Astrocyte of the cerebellum (primary cell): ENCODE measurements around the gene TAGLN3.

Experiments used
- DNase-seq: peaks from one replicate; pipeline ENCODE4 v3.0.0-alpha.2; 2011; ENCODE audit warnings: low read depth
- H3K4me3 ChIP-seq: 2 replicates; pipeline ENCODE4 v1.5.1; 2011; ENCODE audit warnings: mild to moderate bottlenecking, low read depth, low read length, moderate library complexity
- in situ Hi-C: cut with HindIII; loops from 2 replicates; pipeline ENCODE4 v1.10.0; 2017; ENCODE audit warnings: low sequenced_read_pairs
- TF ChIP-seq, protein P1 (sequence below): IDR thresholded peaks from 2 replicates; pipeline ENCODE4 v1.5.1; 2012; ENCODE audit warnings: low read length, low read depth, moderate library complexity, mild to moderate bottlenecking; ENCODE audit errors: missing control alignments

TAGLN3 gene

DNA sequence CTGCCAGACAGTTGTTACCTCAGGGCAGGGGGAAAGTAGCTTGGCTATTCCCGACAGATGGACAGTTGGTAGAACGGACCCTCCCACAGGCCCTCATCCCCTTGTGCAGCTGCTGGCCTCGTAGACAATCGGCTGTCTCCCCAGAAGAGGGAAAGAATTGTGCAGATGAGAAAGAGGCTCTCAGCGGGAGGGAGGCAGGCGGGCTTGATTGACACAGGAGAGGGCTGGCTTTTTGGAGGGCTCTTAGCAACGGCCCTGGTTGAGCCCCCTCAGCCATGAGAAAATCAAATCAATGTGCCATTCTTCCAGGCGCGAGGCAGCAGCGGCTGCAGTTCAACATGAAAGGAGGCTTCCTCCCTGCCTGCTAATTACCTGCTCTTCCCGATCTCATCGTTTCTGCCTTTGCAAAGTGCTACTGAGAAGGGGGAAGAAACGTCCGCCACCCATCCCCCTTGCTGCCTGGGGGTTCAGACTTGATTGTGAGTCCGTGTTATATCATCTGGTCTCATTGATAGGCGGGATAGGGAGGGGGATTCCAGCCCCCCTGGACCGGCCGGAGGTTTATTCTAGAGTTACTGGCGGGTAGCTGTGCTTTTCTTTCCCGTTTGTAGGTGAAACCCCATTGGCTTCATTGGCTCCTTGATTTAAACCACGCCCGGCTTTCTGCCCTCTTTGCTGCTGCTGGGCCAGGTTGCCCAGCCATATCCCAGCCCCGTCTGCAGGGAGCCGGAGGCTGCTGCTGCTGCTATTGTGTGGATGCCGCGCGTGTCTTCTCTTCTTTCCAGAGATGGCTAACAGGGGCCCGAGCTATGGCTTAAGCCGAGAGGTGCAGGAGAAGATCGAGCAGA lies at the start of gene TAGLN3:
TAGLN3 (plus strand) TSS at position 287 of the 848 bp plus-strand sequence; CDS start at position 788, 501 bp downstream.
- TF ChIP-seq, protein P1, sequence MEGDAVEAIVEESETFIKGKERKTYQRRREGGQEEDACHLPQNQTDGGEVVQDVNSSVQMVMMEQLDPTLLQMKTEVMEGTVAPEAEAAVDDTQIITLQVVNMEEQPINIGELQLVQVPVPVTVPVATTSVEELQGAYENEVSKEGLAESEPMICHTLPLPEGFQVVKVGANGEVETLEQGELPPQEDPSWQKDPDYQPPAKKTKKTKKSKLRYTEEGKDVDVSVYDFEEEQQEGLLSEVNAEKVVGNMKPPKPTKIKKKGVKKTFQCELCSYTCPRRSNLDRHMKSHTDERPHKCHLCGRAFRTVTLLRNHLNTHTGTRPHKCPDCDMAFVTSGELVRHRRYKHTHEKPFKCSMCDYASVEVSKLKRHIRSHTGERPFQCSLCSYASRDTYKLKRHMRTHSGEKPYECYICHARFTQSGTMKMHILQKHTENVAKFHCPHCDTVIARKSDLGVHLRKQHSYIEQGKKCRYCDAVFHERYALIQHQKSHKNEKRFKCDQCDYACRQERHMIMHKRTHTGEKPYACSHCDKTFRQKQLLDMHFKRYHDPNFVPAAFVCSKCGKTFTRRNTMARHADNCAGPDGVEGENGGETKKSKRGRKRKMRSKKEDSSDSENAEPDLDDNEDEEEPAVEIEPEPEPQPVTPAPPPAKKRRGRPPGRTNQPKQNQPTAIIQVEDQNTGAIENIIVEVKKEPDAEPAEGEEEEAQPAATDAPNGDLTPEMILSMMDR: no peak
- DNase-seq: no peak
- peak within 1 kb of the TSS; percentile 53 for H3K4me3 ChIP-seq
- in situ Hi-C loops: no loop called here

DNA sequence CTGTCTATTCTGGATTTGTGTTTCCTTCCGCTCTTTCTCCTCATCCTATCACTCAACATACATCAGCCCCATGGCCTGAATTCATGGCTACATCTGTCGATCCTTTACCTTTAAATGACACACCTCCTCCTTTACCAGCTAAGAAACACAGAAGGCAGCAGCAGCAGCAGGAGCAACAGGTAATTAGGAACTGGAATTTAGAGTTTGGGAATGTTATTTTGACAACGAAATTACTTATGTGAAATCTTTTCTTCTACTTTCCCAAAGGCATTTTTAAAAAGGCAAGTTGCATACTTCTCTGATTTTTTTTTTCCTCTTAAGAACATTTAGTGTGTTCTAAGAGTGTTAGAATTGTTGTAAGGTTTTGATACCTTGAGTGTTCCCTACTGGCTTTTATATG lies 49.0 kb upstream of the TAGLN3 start:
- in situ Hi-C loops: loop anchor here (25.0 kb wide), 1 partner anchor 237 kb away; no protein-coding TSS in a partner anchor
- TF ChIP-seq, protein P1: no peak
- no peak for DNase-seq
- no peak overlapping the region for H3K4me3 ChIP-seq

DNA sequence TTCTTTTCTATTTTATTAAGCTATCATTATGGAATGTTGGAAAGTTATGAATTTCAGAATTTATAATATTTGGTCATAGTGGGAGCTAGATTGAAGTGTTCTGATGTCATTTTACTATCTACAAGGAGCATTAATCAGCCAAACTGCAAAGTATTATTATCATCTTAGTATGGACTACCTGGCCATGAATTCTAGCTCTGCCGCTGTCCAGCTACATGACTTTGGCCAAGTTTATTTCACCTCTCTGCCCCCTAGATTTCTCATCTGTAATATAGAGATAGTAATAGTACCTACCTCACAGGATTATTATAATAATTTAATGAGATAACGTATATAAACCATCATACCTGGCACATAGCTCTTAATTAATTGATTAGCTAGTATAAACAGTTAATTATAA lies 47.7 kb upstream of the TAGLN3 start:
- no peak overlapping the region for H3K4me3 ChIP-seq
- TF ChIP-seq, protein P1: no peak
- DNase-seq: no peak
- in situ Hi-C loops: loop anchor here (25.0 kb wide), 1 partner anchor 239 kb away; no protein-coding TSS in a partner anchor

DNA sequence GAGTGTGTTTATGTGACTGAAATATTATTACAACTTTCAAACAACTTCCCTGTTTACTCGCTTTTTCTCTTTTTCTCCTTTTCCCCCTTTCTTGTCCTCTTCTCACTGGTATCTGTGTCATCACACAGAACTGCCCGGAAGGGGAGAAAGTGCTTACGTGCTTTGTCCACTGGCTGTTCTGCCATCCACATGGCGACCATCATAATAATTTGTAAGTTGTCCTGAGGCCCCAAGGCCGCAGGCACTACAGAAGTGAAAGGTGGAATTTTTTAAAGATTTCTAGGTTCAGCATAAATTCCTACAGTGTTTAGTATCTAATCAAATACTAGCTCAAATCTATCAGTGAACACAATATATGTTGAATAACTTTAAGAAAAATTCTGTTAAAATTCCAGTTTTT lies 46.6 kb upstream of the TAGLN3 start:
- no peak for DNase-seq
- in situ Hi-C loops: loop anchor here (25.0 kb wide), 1 partner anchor 240 kb away; no protein-coding TSS in a partner anchor
- H3K4me3 ChIP-seq: no peak overlapping the region
- TF ChIP-seq, protein P1: no peak

DNA sequence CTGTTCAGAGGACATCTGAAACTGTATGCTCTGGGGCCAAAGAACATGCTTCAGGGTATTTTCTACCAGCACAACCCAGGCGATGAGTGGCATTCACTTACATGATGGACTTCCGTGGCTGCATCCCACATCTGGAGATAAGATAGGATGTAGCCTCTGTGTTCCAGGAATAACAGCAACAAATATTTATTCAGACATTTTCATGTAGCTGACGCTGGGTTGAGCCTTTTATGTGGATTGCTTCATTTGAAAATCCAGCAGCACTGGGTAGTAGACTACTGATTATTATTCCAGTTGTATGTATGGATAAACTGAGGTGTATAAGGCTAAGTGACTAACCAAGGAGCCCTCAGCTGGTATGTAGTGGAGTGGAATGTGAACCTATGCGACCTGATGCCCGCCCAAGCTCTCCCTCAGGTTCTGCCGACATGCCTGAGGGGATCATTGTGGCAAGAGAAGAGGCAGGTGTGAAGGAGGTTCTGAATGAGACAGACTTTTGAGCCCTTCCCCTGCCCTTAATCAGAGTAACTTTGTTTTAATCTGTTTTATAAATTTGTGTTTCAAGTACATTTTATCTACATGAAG lies 45.8 kb upstream of the TAGLN3 start:
- DNase-seq: no peak
- in situ Hi-C loops: loop anchor here (25.0 kb wide), 1 partner anchor 241 kb away; no protein-coding TSS in a partner anchor
- TF ChIP-seq, protein P1: no peak
- H3K4me3 ChIP-seq: no peak overlapping the region

DNA sequence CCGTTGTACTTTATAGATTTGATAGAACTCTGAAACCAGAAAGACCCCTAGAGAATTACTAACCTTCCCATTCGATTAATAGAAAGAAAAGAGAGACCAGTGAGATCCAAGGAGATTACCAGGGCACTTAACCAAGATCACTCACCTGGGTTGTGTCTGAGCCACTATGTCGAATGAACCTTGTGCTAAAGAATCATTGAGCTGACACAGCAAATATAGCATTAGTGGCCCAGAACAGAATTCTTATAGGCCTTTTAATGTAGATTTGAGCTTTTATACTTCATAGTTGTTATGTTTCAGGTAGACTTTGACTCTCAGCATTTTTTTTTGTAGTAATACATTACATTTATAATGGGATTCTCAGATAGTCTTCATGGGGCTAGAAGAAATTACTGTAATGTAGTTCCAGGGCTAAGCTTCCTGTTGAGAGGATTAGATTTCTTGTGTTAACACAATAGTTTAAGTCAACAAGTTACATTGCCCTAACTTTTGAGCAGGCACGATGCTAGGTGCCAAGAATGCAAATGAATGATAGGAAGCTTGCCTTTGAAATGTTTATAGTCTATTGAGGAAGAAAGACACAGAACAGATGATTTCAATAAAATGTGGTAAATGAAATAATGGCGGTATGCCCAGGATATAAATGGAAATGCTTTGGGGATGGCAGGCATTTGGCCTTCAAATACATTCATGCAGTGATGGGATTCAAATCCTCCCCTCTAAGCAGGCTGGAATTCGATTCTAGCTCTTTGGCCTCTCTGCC lies 44.3 kb upstream of the TAGLN3 start:
- peak; percentile 71 for DNase-seq
- no peak overlapping the region for H3K4me3 ChIP-seq
- TF ChIP-seq, protein P1: no peak
- in situ Hi-C loops: loop anchor here (25.0 kb wide), 1 partner anchor 242 kb away; no protein-coding TSS in a partner anchor
